K562 (cell line): ENCODE data around the gene AP1AR. TPM values are rescaled to one million over a fixed set of nuclear protein-coding genes. Genes with fewer than 3 reads are reported as not detected.

Experiments used
- ATAC-seq: fragments of 200-7000 bp; cut with Tn5 transposase; 3 replicates; pipeline ENCODE4 v1.9.1; 2020; ENCODE audit warnings: moderate library complexity
- BruUV-seq: library from RNA; stranded (reverse); fragments of 400-500 nt; replicated peaks from 2 replicates; lab custom pipeline; 2021; lab: Mats Ljungman, UMichigan
- CTCF ChIA-PET: fragments of 300-600 bp; formaldehyde crosslinking; extraction: SDS; loops from one replicate; lab custom pipeline; 2021; ENCODE audit warnings: low intra/inter-chr PET ratio; lab: Yijun Ruan, JAX
- POLR2A ChIA-PET: fragments of 300-600, 350-650 bp; sonication (Branson Sonifier 250); formaldehyde crosslinking; extraction: SDS; loops from one replicate; lab custom pipeline; 2021; ENCODE audit warnings: antibody characterized with exemption, inconsistent platforms; lab: Yijun Ruan, JAX
- DNase-seq, 4 experiments: peaks; one replicate each; pipeline versions ENCODE4 v3.0.0 to v3.0.0-alpha.2; 2011 to 2018; ENCODE audit warnings: low spot score in 3 of 4, mixed read lengths in 3 of 4; ENCODE audit errors: extremely low read depth in 1 of 4
- FAIRE-seq: peaks from 2 replicates; lab custom pipeline; 2011; peaks lifted over from hg19 to GRCh38; lab: Jason Lieb, UNC
- H2AFZ ChIP-seq: 2 replicates; pipeline ENCODE4 v1.6.0; 2011; ENCODE audit warnings: low read depth, low read length, control low read depth, inconsistent platforms
- H3K27ac ChIP-seq: fragments of 200-600 bp; 3 replicates; pipeline ENCODE4 v1.8.0; 2011; ENCODE audit warnings: low read depth, mild to moderate bottlenecking, control low read depth, inconsistent platforms, low read length, moderate library complexity, mixed read lengths; ENCODE audit errors: extremely low read depth
- H3K27me3 ChIP-seq, 2 experiments: fragments of 300-600 bp in 1 of 2; 2 replicates in 1 of 2; 3 replicates in 1 of 2; pipeline versions ENCODE4 v1.6.0 to v1.8.0; 2011; ENCODE audit warnings: inconsistent platforms in 2 of 2, low read length in 2 of 2, mild to moderate bottlenecking in 1 of 2, mixed read lengths in 1 of 2, moderate library complexity in 1 of 2; ENCODE audit not compliant: control insufficient read depth in 2 of 2, insufficient read depth in 2 of 2
- H3K36me3 ChIP-seq: fragments of 300-600 bp; 3 replicates; pipeline ENCODE4 v1.8.0; 2011; ENCODE audit warnings: mild to moderate bottlenecking, low read length, inconsistent platforms; ENCODE audit not compliant: control insufficient read depth, insufficient read depth
- H3K4me1 ChIP-seq, 2 experiments: fragments of 200-600 bp in 1 of 2; replicated peaks in 1 of 2; 2 replicates in 1 of 2; 3 replicates in 1 of 2; pipeline versions ENCODE4 v1.5.1 to v1.8.0; 2011; ENCODE audit warnings: inconsistent platforms in 2 of 2, low read length in 2 of 2, mild to moderate bottlenecking in 1 of 2, mixed read lengths in 1 of 2, moderate library complexity in 1 of 2; ENCODE audit not compliant: control insufficient read depth in 2 of 2, insufficient read depth in 2 of 2
- H3K4me2 ChIP-seq: 2 replicates; pipeline ENCODE4 v1.6.1; 2011; ENCODE audit warnings: low read length, control low read depth, inconsistent platforms, mixed read lengths; ENCODE audit not compliant: insufficient read depth
- H3K4me3 ChIP-seq: fragments of 200-600 bp; sonication (generic), shearing (Covaris generic); 2 replicates; pipeline ENCODE4 v1.5.1; 2016; ENCODE audit warnings: control low read depth, inconsistent platforms
- H3K79me2 ChIP-seq: fragments of 200-600 bp; 3 replicates; pipeline ENCODE4 v1.8.0; 2011; ENCODE audit warnings: low read length, inconsistent platforms; ENCODE audit not compliant: control insufficient read depth, insufficient read depth
- H3K9ac ChIP-seq, 2 experiments: 2 replicates each; pipeline versions ENCODE4 v1.6.0 to v1.6.1; 2011; ENCODE audit warnings: low read depth in 2 of 2, low read length in 2 of 2, control low read depth in 1 of 2, inconsistent platforms in 1 of 2, mild to moderate bottlenecking in 1 of 2, mixed read lengths in 1 of 2; ENCODE audit not compliant: insufficient read depth in 1 of 2
- H3K9me1 ChIP-seq: one replicate; pipeline ENCODE4 v1.6.0; 2011; ENCODE audit warnings: inconsistent platforms, mild to moderate bottlenecking, low read length, moderate library complexity; ENCODE audit not compliant: control insufficient read depth, insufficient read depth
- H3K9me3 ChIP-seq: replicated peaks from 2 replicates; pipeline ENCODE4 v1.5.1; 2011; ENCODE audit warnings: low read depth, low read length, inconsistent platforms; ENCODE audit not compliant: control insufficient read depth, insufficient read depth
- H4K20me1 ChIP-seq: replicated peaks from 2 replicates; pipeline ENCODE4 v1.6.1; 2011; ENCODE audit warnings: low read length, inconsistent platforms, mixed read lengths; ENCODE audit not compliant: control insufficient read depth, insufficient read depth
- C11orf30 ChIP-seq: fragments of 450-650 bp; IDR thresholded peaks from 2 replicates; pipeline ENCODE4 v1.6.1; 2016; ENCODE audit warnings: low read depth, mild to moderate bottlenecking
- CBX3 ChIP-seq, 2 experiments: IDR thresholded peaks; 1 replicate in 1 of 2; 2 replicates in 1 of 2; pipeline ENCODE4 v1.6.1; 2012; ENCODE audit warnings: inconsistent platforms in 2 of 2, low read length in 2 of 2, borderline replicate concordance in 1 of 2, control low read depth in 1 of 2
- E2F6 ChIP-seq, 2 experiments: IDR thresholded peaks; 2 replicates each; pipeline ENCODE4 v1.6.1; 2011; ENCODE audit warnings: borderline replicate concordance in 1 of 2, control low read depth in 1 of 2, low read depth in 1 of 2, low read length in 1 of 2, mild to moderate bottlenecking in 1 of 2, mixed read lengths in 1 of 2, moderate library complexity in 1 of 2; ENCODE audit not compliant: insufficient read depth in 1 of 2, insufficient read length in 1 of 2, poor library complexity in 1 of 2, severe bottlenecking in 1 of 2; ENCODE audit errors: extremely low read depth in 1 of 2
- HNRNPH1 ChIP-seq: fragments of 200-400 bp; formaldehyde crosslinking; optimal IDR thresholded peaks from 2 replicates; pipeline ENCODE3; 2017; ENCODE audit warnings: low read depth, mild to moderate bottlenecking, low read length, moderate library complexity
- HNRNPLL ChIP-seq: fragments of 200-400 bp; formaldehyde crosslinking; IDR thresholded peaks from 2 replicates; pipeline ENCODE4 v1.6.1; 2017; ENCODE audit warnings: low read length, low read depth, mild to moderate bottlenecking; ENCODE audit not compliant: poor library complexity, severe bottlenecking
- KAT7 ChIP-seq: sonication (generic); formaldehyde crosslinking; IDR thresholded peaks from 2 replicates; pipeline ENCODE4 v1.8.0; 2022; ENCODE audit warnings: missing genetic modification reagents, mild to moderate bottlenecking, borderline replicate concordance
- NFE2 ChIP-seq: IDR thresholded peaks from 2 replicates; pipeline ENCODE4 v1.6.1; 2014; ENCODE audit warnings: antibody characterized with exemption, low read depth
- NR2F6 ChIP-seq: fragments of 450-650 bp; formaldehyde crosslinking; IDR thresholded peaks from 2 replicates; pipeline ENCODE4 v1.4.0; 2020; ENCODE audit warnings: mild to moderate bottlenecking
- PBX2 ChIP-seq, 2 experiments: IDR thresholded peaks in 1 of 2; conservative IDR thresholded peaks in 1 of 2; 2 replicates each; pipeline ENCODE4 v1.6.1; 2016; ENCODE audit warnings: low read depth in 2 of 2, mild to moderate bottlenecking in 1 of 2, missing compliant biosample characterization in 1 of 2, missing genetic modification characterization in 1 of 2, moderate library complexity in 1 of 2
- POLR2AphosphoS5 ChIP-seq: IDR thresholded peaks from 2 replicates; pipeline ENCODE4 v1.6.1; 2011; ENCODE audit warnings: mild to moderate bottlenecking, low read depth, low read length, moderate library complexity; ENCODE audit not compliant: control insufficient read depth, insufficient read depth
- RBBP5 ChIP-seq: fragments of 200-600 bp; sonication (generic); IDR thresholded peaks from 2 replicates; pipeline ENCODE4 v1.6.1; 2012; ENCODE audit warnings: borderline replicate concordance, mild to moderate bottlenecking, low read length, control low read depth, inconsistent platforms; ENCODE audit not compliant: insufficient read depth, poor library complexity, severe bottlenecking
- RNF2 ChIP-seq: sonication (generic); IDR thresholded peaks from 2 replicates; pipeline ENCODE4 v1.6.1; 2016
- SETDB1 ChIP-seq: IDR thresholded peaks from one replicate; pipeline ENCODE4 v1.6.1; 2012; ENCODE audit warnings: low read length, control low read depth, inconsistent platforms
- SMAD2 ChIP-seq: fragments of 150-350 bp; IDR thresholded peaks from 2 replicates; pipeline ENCODE4 v1.6.1; 2014; ENCODE audit warnings: low read depth, mild to moderate bottlenecking, low read length
- TAF9B ChIP-seq: fragments of 450-650 bp; IDR thresholded peaks from 2 replicates; pipeline ENCODE4 v1.6.1; 2018; ENCODE audit warnings: mild to moderate bottlenecking; ENCODE audit not compliant: partially characterized antibody
- U2AF1 ChIP-seq: fragments of 200-400 bp; formaldehyde crosslinking; optimal IDR thresholded peaks from 2 replicates; pipeline ENCODE3; 2017; ENCODE audit warnings: mild to moderate bottlenecking, low read depth, low read length, moderate library complexity
- XRCC5 ChIP-seq: fragments of 200-400 bp; formaldehyde crosslinking; IDR thresholded peaks from 2 replicates; pipeline ENCODE4 v1.6.1; 2017; ENCODE audit warnings: low read depth, mild to moderate bottlenecking, low read length
- ZNF561 ChIP-seq: fragments of 450-650 bp; formaldehyde crosslinking; conservative IDR thresholded peaks from 2 replicates; pipeline ENCODE4 v1.4.0; 2020; ENCODE audit warnings: mild to moderate bottlenecking, moderate library complexity
- ZNF695 ChIP-seq: fragments of 450-650 bp; formaldehyde crosslinking; IDR thresholded peaks from 2 replicates; pipeline ENCODE4 v1.4.0; 2020; ENCODE audit warnings: mild to moderate bottlenecking, moderate library complexity
- WGBS: fragments of 100-300 bp; shearing (Covaris generic); methylation state at CpG from one replicate; pipeline ENCODE4 v1.1.6; 2016; ENCODE audit warnings: low coverage, mixed read lengths; ENCODE audit not compliant: insufficient coverage; ENCODE audit errors: missing lambda C conversion rate; 5-methylcytosine and 5-hydroxymethylcytosine counted together
- in situ Hi-C: fragments of 300-500 bp; cut with MboI; formaldehyde crosslinking; loops from 4 replicates; pipeline ENCODE4 v1.15.0; 2018; ENCODE audit warnings: inconsistent platforms, mixed read lengths
- intact Hi-C: fragments of 100-400 bp; cut with micrococcal nuclease; formaldehyde crosslinking; loops from 2 replicates; pipeline ENCODE4 v1.14.2; 2022
- polyA plus RNA-seq, 8 experiments: library from polyadenylated mRNA; depleted of rRNA in 4 of 8; stranded (reverse) in 5 of 8; unstranded in 3 of 8; fragments of >200 nt; fragmentation: Nextera tagmentation in 2 of 8; fragmentation: Illumina TruSeq in 1 of 8; extraction: Ambion mirVana in 2 of 8; extraction: Trizol in 1 of 8; gene quantifications; 2 replicates each; pipeline versions ENCODE4 v1.2.1 to v1.2.3, GENCODE V29; 2011 to 2014; ENCODE audit warnings: inconsistent platforms in 1 of 8, missing spikeins in 1 of 8
- total RNA-seq, 7 experiments: library from RNA; depleted of rRNA in 6 of 7; stranded (reverse); fragments of >200 nt in 6 of 7; fragmentation: Illumina TruSeq in 2 of 7; extraction: Trizol in 2 of 7; gene quantifications; 2 replicates each; pipeline versions ENCODE4 v1.2.1 to v1.2.3, GENCODE V29; 2011 to 2021; ENCODE audit warnings: low replicate concordance in 1 of 7

Gene AP1AR
- total and polyA plus RNA-seq, 9 of the 15 experiments (the other 6 are each of a cell fraction or from before 2014, with no cell fraction given) = 2.6 to 20.7 (median 12.2) TPM

GRCh38 chr4:112190684-112191083 lies 40.9 kb upstream of the AP1AR start (continued):
- TF ChIP-seq PBX2 (CRISPR knock-in tag; IDR thresholded peaks at IDR 0.05; ENCODE audit: low read depth) = no peak
- TF ChIP-seq PBX2 (tag; conservative IDR thresholded peaks at IDR 0.05; ENCODE audit: low read depth) = no peak
- TF ChIP-seq RBBP5 = no peak
- TF ChIP-seq HNRNPH1 = no peak

GRCh38 chr4:112196461-112196860 lies 35.1 kb upstream of the AP1AR start:
- no peaks in the 10 kb centered on the region for H3K36me3 ChIP-seq
- no peak for TF ChIP-seq XRCC5
- TF ChIP-seq RNF2 = no peak
- no peak for TF ChIP-seq KAT7
- TF ChIP-seq C11orf30 = no peak
- TF ChIP-seq POLR2AphosphoS5 = no peak
- TF ChIP-seq CBX3 (IDR thresholded peaks at IDR 0.05; ENCODE audit: borderline replicate concordance in 1 of 2, low read length in 2 of 2) = no peak
- TF ChIP-seq TAF9B = no peak
- no peak for TF ChIP-seq HNRNPLL
- TF ChIP-seq ZNF695 (CRISPR knock-in tag) = no peak
- no peak for TF ChIP-seq SETDB1
- TF ChIP-seq ZNF561 = no peak
- TF ChIP-seq NR2F6 = no peak
- TF ChIP-seq NFE2 = no peak
- no peak for TF ChIP-seq U2AF1
- TF ChIP-seq SMAD2 = no peak
- no peak for TF ChIP-seq E2F6 (IDR thresholded peaks at IDR 0.05; ENCODE audit: borderline replicate concordance in 1 of 2, extremely low read depth in 1 of 2, insufficient read depth in 1 of 2, insufficient read length in 1 of 2, low read depth in 1 of 2, low read length in 1 of 2, poor library complexity in 1 of 2, severe bottlenecking in 1 of 2)

More at GRCh38 chr4:112196461-112196860, 35.1 kb upstream of the AP1AR start:
- 88% methylated on average over 1 of the region's 1 CpG for WGBS
- Histone ChIP-seq H3K27me3 (no peaks in the 10 kb centered on the region), H3K79me2 (no peaks in the 10 kb centered on the region), H3K9me3 (no peaks in the 10 kb centered on the region), H3K9ac (no peak overlapping the region), H3K27ac (no peak overlapping the region), H4K20me1 (no peaks in the 10 kb centered on the region), H3K4me3 (no peak overlapping the region), H3K9me1 (no peaks in the 10 kb centered on the region), H2AFZ (no peak overlapping the region), H3K4me1 (no peaks in the 10 kb centered on the region), H3K4me2 (no peak overlapping the region)
- FAIRE-seq (no peak), DNase-seq (no peak), ATAC-seq (no peak)
- POLR2A ChIA-PET = no interaction called here
- intact Hi-C loops = no loop called here
- CTCF ChIA-PET = no interaction called here
- BruUV-seq = no TSS peak
- in situ Hi-C loops = no loop called here
